HepG2 (cell line): ENCODE data around the gene KIF27. TPM values are rescaled to one million over a fixed set of nuclear protein-coding genes. Genes with fewer than 3 reads are reported as not detected.
"Not testable (repeated sequence)": the region's sequence is repeated elsewhere in the genome, so short reads cannot be mapped to it uniquely, and the experiment has no call there.

ENCODE experiments used
- ATAC-seq: fragments of 200-7000 bp; cut with Tn5 transposase; 3 replicates; pipeline ENCODE4 v1.9.1; 2020; ENCODE audit warnings: mild to moderate bottlenecking, moderate library complexity
- BruUV-seq: library from RNA; stranded (reverse); fragments of 400-500 nt; replicated peaks from 2 replicates; lab custom pipeline; 2021; lab: Mats Ljungman, UMichigan
- CTCF ChIA-PET: fragments of 300-600 bp; formaldehyde crosslinking; extraction: SDS; loops from one replicate; lab custom pipeline; 2021; ENCODE audit warnings: low total read pairs, inconsistent platforms, low intra/inter-chr PET ratio; lab: Yijun Ruan, JAX
- POLR2A ChIA-PET: fragments of 350-600 bp; sonication (Branson Sonifier 250); formaldehyde crosslinking; loops from one replicate; lab custom pipeline; 2020; ENCODE audit warnings: antibody characterized with exemption, inconsistent platforms; lab: Yijun Ruan, JAX
- DNase-seq: peaks from one replicate; pipeline ENCODE4 v3.0.0-alpha.2; 2015; ENCODE audit warnings: low spot score
- FAIRE-seq: peaks from 3 replicates; lab custom pipeline; 2011; peaks lifted over from hg19 to GRCh38; lab: Jason Lieb, UNC
- H2AFZ ChIP-seq: one replicate; pipeline ENCODE4 v1.6.1; 2011; ENCODE audit warnings: low read length, inconsistent platforms
- H3K27ac ChIP-seq: fragments of 300-600 bp; 3 replicates; pipeline ENCODE4 v1.8.0; 2011; ENCODE audit warnings: mixed run types, mild to moderate bottlenecking, mixed read lengths, low read length, inconsistent platforms; ENCODE audit not compliant: insufficient read depth; ENCODE audit errors: extremely low read length
- H3K27me3 ChIP-seq, 2 experiments: fragments of 200-600 bp in 1 of 2; 2 replicates in 1 of 2; 3 replicates in 1 of 2; pipeline versions ENCODE4 v1.6.0 to v1.8.0; 2011; ENCODE audit warnings: low read length in 2 of 2, mild to moderate bottlenecking in 2 of 2, moderate library complexity in 2 of 2, inconsistent platforms in 1 of 2; ENCODE audit not compliant: insufficient read depth in 2 of 2, control insufficient read depth in 1 of 2
- H3K36me3 ChIP-seq, 2 experiments: fragments of 200-600 bp in 1 of 2; replicated peaks in 1 of 2; 2 replicates in 1 of 2; 3 replicates in 1 of 2; pipeline versions ENCODE4 v1.5.1 to v1.8.0; 2011; ENCODE audit warnings: low read length in 2 of 2, inconsistent platforms in 1 of 2; ENCODE audit not compliant: insufficient read depth in 2 of 2, control insufficient read depth in 1 of 2
- H3K4me1 ChIP-seq: 2 replicates; pipeline ENCODE4 v1.5.1; 2012; ENCODE audit warnings: low read length, inconsistent platforms; ENCODE audit not compliant: insufficient read depth
- H3K4me2 ChIP-seq: 2 replicates; pipeline ENCODE4 v1.6.0; 2011; ENCODE audit warnings: low read depth, low read length, inconsistent platforms
- H3K4me3 ChIP-seq, 3 experiments: fragments of 200-600 bp in 1 of 3; sonication (generic), shearing (Covaris generic) in 1 of 3; replicated peaks in 1 of 3; 2 replicates each; pipeline ENCODE4 v1.5.1; 2011 to 2016; ENCODE audit warnings: low read length in 3 of 3, inconsistent platforms in 2 of 3, low read depth in 2 of 3, mild to moderate bottlenecking in 2 of 3, control low read depth in 1 of 3, mixed read lengths in 1 of 3; ENCODE audit not compliant: insufficient read depth in 1 of 3
- H3K79me2 ChIP-seq: one replicate; pipeline ENCODE4 v1.6.1; 2011; ENCODE audit warnings: low read length, inconsistent platforms; ENCODE audit not compliant: insufficient read depth
- H3K9ac ChIP-seq: 2 replicates; pipeline ENCODE4 v1.6.0; 2011; ENCODE audit warnings: mild to moderate bottlenecking, low read depth, low read length, inconsistent platforms; ENCODE audit not compliant: insufficient read depth
- H3K9me3 ChIP-seq: 2 replicates; pipeline ENCODE4 v1.5.1; 2012; ENCODE audit warnings: mild to moderate bottlenecking, low read length
- H4K20me1 ChIP-seq: 2 replicates; pipeline ENCODE4 v1.6.0; 2011; ENCODE audit warnings: inconsistent platforms, mild to moderate bottlenecking, low read length, moderate library complexity; ENCODE audit not compliant: insufficient read depth
- ZNF121 ChIP-seq: sonication (generic); formaldehyde crosslinking; IDR thresholded peaks from 2 replicates; pipeline ENCODE4 v1.5.0; 2020; ENCODE audit warnings: mild to moderate bottlenecking, missing genetic modification reagents
- ZSCAN20 ChIP-seq: sonication (generic); formaldehyde crosslinking; IDR thresholded peaks from 2 replicates; pipeline ENCODE4 v1.4.0; 2020; ENCODE audit warnings: missing genetic modification reagents, mild to moderate bottlenecking, borderline replicate concordance
- WGBS: methylation state at CpG from one replicate; pipeline ENCODE4 v1.1.6; 2017; ENCODE audit warnings: low lambda C conversion rate; 5-methylcytosine and 5-hydroxymethylcytosine counted together
- in situ Hi-C: cut with HindIII; loops from 2 replicates; pipeline ENCODE4 v1.10.0; 2017; ENCODE audit warnings: low pct_unique_long_range_greater_than_20kb; ENCODE audit not compliant: extremely low pct_ligation_motif_present
- intact Hi-C: fragments of 100-400 bp; cut with micrococcal nuclease; formaldehyde crosslinking; loops from one replicate; pipeline ENCODE4 v1.10.0; 2022; ENCODE audit not compliant: unreplicated experiment
- polyA plus RNA-seq, 8 experiments: library from polyadenylated mRNA; depleted of rRNA in 3 of 8; stranded (reverse) in 7 of 8; unstranded in 1 of 8; fragments of >200 nt; fragmentation: Illumina TruSeq in 4 of 8; extraction: Trizol in 4 of 8; gene quantifications; 2 replicates each; pipeline versions ENCODE4 v1.2.1 to v1.2.3, GENCODE V29; 2011 to 2016; ENCODE audit warnings: low read depth in 4 of 8, missing spikeins in 1 of 8, mixed read lengths in 1 of 8; ENCODE audit not compliant: insufficient read depth in 1 of 8
- total RNA-seq, 5 experiments: library from RNA; depleted of rRNA; stranded (reverse); fragments of >200 nt; fragmentation: Illumina TruSeq; extraction: Trizol; gene quantifications; 2 replicates each; pipeline ENCODE4 v1.2.3, GENCODE V29; 2016; ENCODE audit warnings: low read depth in 1 of 5

The KIF27 gene
- total and polyA plus RNA-seq, 2 of the 13 experiments (the other 11 are each of a cell fraction or from before 2014, with no cell fraction given) = 0.95 to 4.1 TPM

DNA sequence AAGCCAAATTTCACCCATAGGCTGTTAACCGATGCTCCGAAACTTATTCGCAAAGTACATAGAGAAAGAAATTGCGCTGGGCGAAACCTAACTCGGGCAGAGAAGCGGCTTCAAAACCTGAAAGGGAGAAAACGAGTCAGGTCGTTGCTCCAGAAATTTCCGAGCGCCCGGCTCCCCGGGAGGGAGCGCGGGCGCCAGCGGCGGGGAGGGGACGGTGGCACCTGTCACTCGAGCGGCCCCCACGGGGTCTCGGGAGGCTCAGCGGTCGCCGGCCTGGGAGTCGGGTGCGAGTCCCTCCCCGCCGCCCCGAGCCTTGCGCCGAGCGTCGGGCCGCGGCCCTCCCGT is 104.2 kb downstream of the KIF27 start:
- Histone ChIP-seq H3K9ac (peak overlapping the region; percentile 72), H3K27ac (peak overlapping the region; percentile 61), H3K4me3 (peak overlapping the region; percentile 62 to 75 (median 69); a peak in 5 of 6 replicates), H3K4me2 (peak overlapping the region; percentile 71)
- DNase-seq, FAIRE-seq, intact Hi-C loops, H4K20me1 ChIP-seq, H3K79me2 ChIP-seq, in situ Hi-C loops, POLR2A ChIA-PET, H3K4me1 ChIP-seq, ATAC-seq, CTCF ChIA-PET, H3K27me3 ChIP-seq, H2AFZ ChIP-seq, H3K36me3 ChIP-seq, H3K9me3 ChIP-seq, BruUV-seq: not testable (repeated sequence)
- WGBS = under 1% methylated on average over 19 of the region's 38 CpGs
- 0 out of 2 replicates have a peak, but pooled peaks have one; percentile 21 for TF ChIP-seq ZSCAN20 (CRISPR knock-in tag)

DNA sequence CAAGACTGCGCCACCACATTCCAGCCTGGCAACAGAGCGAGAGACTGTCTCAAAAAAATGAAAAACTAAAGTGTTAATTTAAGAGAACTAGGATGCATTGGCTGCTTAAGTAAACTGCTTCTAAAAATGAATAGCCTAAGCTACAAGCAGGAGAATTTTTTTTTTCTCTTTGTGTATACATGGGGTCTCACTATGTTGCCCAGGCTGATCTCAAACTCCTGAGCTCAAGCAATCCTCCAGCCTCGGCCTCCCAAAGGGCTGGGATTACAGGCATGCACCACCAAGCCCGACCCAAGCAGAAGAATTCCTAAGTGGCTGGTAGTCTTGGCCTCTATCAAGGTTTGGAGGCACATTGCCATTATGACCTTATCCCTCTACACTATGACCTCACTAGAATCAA is 106.1 kb downstream of the KIF27 start:
- H3K4me3 ChIP-seq, H3K4me1 ChIP-seq, FAIRE-seq, H3K36me3 ChIP-seq, DNase-seq, H3K27ac ChIP-seq, POLR2A ChIA-PET, H3K9me3 ChIP-seq, H4K20me1 ChIP-seq, CTCF ChIA-PET, H3K9ac ChIP-seq, H3K27me3 ChIP-seq, intact Hi-C loops, in situ Hi-C loops, H3K79me2 ChIP-seq, BruUV-seq, ATAC-seq, H3K4me2 ChIP-seq, H2AFZ ChIP-seq: not testable (repeated sequence)
- 100% methylated on average over 4 of the region's 4 CpGs for WGBS
- peak; percentile 56; the same call in 1 of the 2 replicates for TF ChIP-seq ZNF121 (CRISPR knock-in tag)

DNA sequence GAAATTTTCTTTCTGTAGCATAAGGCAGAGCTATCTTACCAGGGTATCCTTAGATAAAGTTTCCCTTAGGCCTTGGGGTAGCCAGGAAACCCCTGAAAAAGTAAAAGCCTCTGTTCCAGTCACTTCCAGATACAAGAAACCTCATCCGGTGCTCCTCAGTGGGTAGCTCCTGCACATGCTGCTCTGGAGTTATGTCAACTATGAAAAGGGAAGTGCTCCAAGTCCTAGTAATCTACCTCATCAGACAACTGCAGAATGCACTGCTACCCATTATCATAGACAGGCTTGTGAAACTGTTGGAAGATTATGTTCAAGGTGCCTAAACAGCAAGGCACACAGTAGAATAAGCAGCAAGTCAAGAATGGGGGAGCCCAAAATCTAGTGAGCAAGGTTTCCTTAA is 112.0 kb downstream of the KIF27 start:
- FAIRE-seq, CTCF ChIA-PET, BruUV-seq, H3K79me2 ChIP-seq, H3K9ac ChIP-seq, H3K27ac ChIP-seq, H3K4me1 ChIP-seq, H3K9me3 ChIP-seq, H4K20me1 ChIP-seq, H3K27me3 ChIP-seq, POLR2A ChIA-PET, DNase-seq, H3K4me3 ChIP-seq, in situ Hi-C loops, H3K36me3 ChIP-seq, H3K4me2 ChIP-seq, ATAC-seq, intact Hi-C loops, H2AFZ ChIP-seq: not testable (repeated sequence)
- 100% methylated on average over 1 of the region's 1 CpG for WGBS

DNA sequence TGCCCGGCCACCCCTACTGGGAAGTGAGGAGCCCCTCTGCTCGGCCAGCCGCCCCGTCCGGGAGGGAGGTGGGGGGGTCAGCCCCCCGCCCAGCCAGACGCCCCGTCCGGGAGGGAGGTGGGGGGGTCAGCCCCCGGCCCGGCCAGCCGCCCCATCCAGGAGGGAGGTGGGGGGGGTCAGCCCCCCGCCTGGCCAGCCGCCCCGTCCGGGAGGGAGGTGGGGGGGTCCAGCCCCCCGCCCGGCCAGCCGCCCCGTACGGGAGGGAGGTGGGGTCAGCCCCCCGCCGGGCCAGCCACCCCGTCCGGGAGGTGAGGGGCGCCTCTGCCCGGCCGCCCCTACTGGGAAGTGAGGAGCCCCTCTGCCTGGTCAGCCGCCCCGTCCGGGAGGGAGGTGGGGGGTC is 116.8 kb downstream of the KIF27 start:
- H3K9me3 ChIP-seq, H3K9ac ChIP-seq, BruUV-seq, CTCF ChIA-PET, in situ Hi-C loops, H3K36me3 ChIP-seq, H3K4me2 ChIP-seq, H3K4me1 ChIP-seq, ATAC-seq, DNase-seq, POLR2A ChIA-PET, H3K79me2 ChIP-seq, H3K27me3 ChIP-seq, H3K4me3 ChIP-seq, H4K20me1 ChIP-seq, H3K27ac ChIP-seq, FAIRE-seq, intact Hi-C loops, H2AFZ ChIP-seq: not testable (repeated sequence)
- WGBS = no CpG with 5 or more reads among the region's 31 CpGs
